Right lobe of liver (tissue), 4 donors: ENCODE measurements around the gene CDK2AP2.

Experiments
- CTCF ChIP-seq, 4 donors: fragments of 200-600 bp in 3 of 4; fragments of 450-650 bp in 1 of 4; IDR thresholded peaks; one replicate each; pipeline versions ENCODE4 v1.5.1 to v1.8.0; 2016 to 2022; ENCODE audit warnings: antibody characterized with exemption in 4 of 4, mild to moderate bottlenecking in 2 of 4
- POLR2A ChIP-seq: fragments of 450-650 bp; IDR thresholded peaks from one replicate; pipeline ENCODE4 v1.6.1; 2017; ENCODE audit warnings: antibody characterized with exemption, mild to moderate bottlenecking
- donor health status: DM: no; HTN: no; CAD: no.
- donor health status: DM: no; HTN: no; CAD: no.
- donor health status: DM: no; HTN: yes; CAD: no.

GRCh38 chr11:67495234-67496005 lies 12.5 kb downstream of the CDK2AP2 start:
- no peak for TF ChIP-seq POLR2A
- no peak for TF ChIP-seq CTCF (IDR thresholded peaks at IDR 0.05)
